ENCODE data around the gene BMF.

BMF gene

GRCh38 chr15:40072216-40072990, 36.3 kb downstream of the BMF start:
- WGBS, result 95% methylated on average over 33 of the region's 34 CpGs

GRCh38 chr15:40070608-40071218, 38.0 kb downstream of the BMF start:
- Histone ChIP-seq H2BK120ac (ENCODE audit: low read depth, low read length) (no peak overlapping the region), H3K79me1 (replicated peaks; ENCODE audit: low read length, poor library complexity, severe bottlenecking) (no peaks in the 10 kb centered on the region), H3K27ac (ENCODE audit: low read length, poor library complexity, severe bottlenecking) (no peak overlapping the region), H4K8ac (ENCODE audit: low read length) (no peak overlapping the region), H2AK5ac (ENCODE audit: low read length, severe bottlenecking) (no peak overlapping the region), H3K4me2 (ENCODE audit: low read length, poor library complexity, severe bottlenecking) (no peak overlapping the region), H2AFZ (ENCODE audit: low read depth, low read length) (no peak overlapping the region), H3K9ac (ENCODE audit: low read length) (no peak overlapping the region), H3K4ac (ENCODE audit: low read depth in 1 of 2, low read length in 2 of 2) (no peak overlapping the region), H3K18ac (ENCODE audit: low read depth in 1 of 2, low read length in 2 of 2) (no peak overlapping the region), H3K14ac (ENCODE audit: low read length in 2 of 2) (no peak overlapping the region), H3K4me3 (ENCODE audit: insufficient read depth in 1 of 2, low read depth in 1 of 2, low read length in 2 of 2) (no peak overlapping the region), H3K23ac (ENCODE audit: low read length in 2 of 2) (no peak overlapping the region), H2BK15ac (ENCODE audit: low read depth, poor library complexity, severe bottlenecking) (no peak overlapping the region), H4K91ac (ENCODE audit: low read length) (no peak overlapping the region), H3K9me3 (ENCODE audit: control insufficient read depth, low read length) (no peaks in the 10 kb centered on the region), H3K4me1 (ENCODE audit: control insufficient read depth, insufficient read depth, low read depth, low read length) (peaks cover 25% of the 10 kb centered on the region), H3K27me3 (ENCODE audit: control insufficient read depth in 1 of 2, insufficient read depth in 1 of 2, low read length in 2 of 2) (no peaks in the 10 kb centered on the region), H3K36me3 (ENCODE audit: control insufficient read depth in 1 of 2, insufficient read depth in 2 of 2, low read depth in 1 of 2, low read length in 2 of 2) (no peaks in the 10 kb centered on the region), H2BK12ac (ENCODE audit: low read length in 2 of 2) (no peak overlapping the region), H2BK5ac (ENCODE audit: low read depth, low read length, poor library complexity, severe bottlenecking) (peak overlapping the region; percentile 75)
- DNase-seq, result no peak
- WGBS, result 93% methylated on average over 7 of the region's 8 CpGs

More at GRCh38 chr15:40072216-40072990, 36.3 kb downstream of the BMF start:
- H4K8ac ChIP-seq (ENCODE audit: low read length), result peak overlapping the region; percentile 19
- H2BK120ac ChIP-seq (ENCODE audit: low read depth, low read length), result no peak overlapping the region
- H3K4me1 ChIP-seq (ENCODE audit: control insufficient read depth, insufficient read depth, low read depth, low read length), result peaks cover 28% of the 10 kb centered on the region
- H2AFZ ChIP-seq (ENCODE audit: low read depth, low read length), result no peak overlapping the region
- no peak for DNase-seq
- H3K23ac ChIP-seq (ENCODE audit: low read length in 2 of 2), result no peak overlapping the region
- H3K18ac ChIP-seq (ENCODE audit: low read depth in 1 of 2, low read length in 2 of 2), result peak overlapping the region in 1 of 2 experiments; percentile 6
- no peaks in the 10 kb centered on the region for H3K36me3 ChIP-seq (ENCODE audit: control insufficient read depth in 1 of 2, insufficient read depth in 2 of 2, low read depth in 1 of 2, low read length in 2 of 2)
- peak overlapping the region; percentile 37 for H4K91ac ChIP-seq (ENCODE audit: low read length)
- H3K4me2 ChIP-seq (ENCODE audit: low read length, poor library complexity, severe bottlenecking), result no peak overlapping the region
- no peak overlapping the region for H2BK5ac ChIP-seq (ENCODE audit: low read depth, low read length, poor library complexity, severe bottlenecking)
- no peaks in the 10 kb centered on the region for H3K27me3 ChIP-seq (ENCODE audit: control insufficient read depth in 1 of 2, insufficient read depth in 1 of 2, low read length in 2 of 2)
- H2BK15ac ChIP-seq (ENCODE audit: low read depth, poor library complexity, severe bottlenecking), result peak overlapping the region; percentile 86
- H3K14ac ChIP-seq (ENCODE audit: low read length in 2 of 2), result no peak overlapping the region
- no peaks in the 10 kb centered on the region for H3K79me1 ChIP-seq (replicated peaks; ENCODE audit: low read length, poor library complexity, severe bottlenecking)
- peak overlapping the region in 1 of 2 experiments; percentile 42 for H3K4ac ChIP-seq (ENCODE audit: low read depth in 1 of 2, low read length in 2 of 2)
- H2AK5ac ChIP-seq (ENCODE audit: low read length, severe bottlenecking), result peak overlapping the region; percentile 47
- H3K9me3 ChIP-seq (ENCODE audit: control insufficient read depth, low read length), result no peaks in the 10 kb centered on the region
- H2BK12ac ChIP-seq (ENCODE audit: low read length in 2 of 2), result peak overlapping the region; percentile 18 to 65
- H3K27ac ChIP-seq (ENCODE audit: low read length, poor library complexity, severe bottlenecking), result no peak overlapping the region
- H3K4me3 ChIP-seq (ENCODE audit: insufficient read depth in 1 of 2, low read depth in 1 of 2, low read length in 2 of 2), result no peak overlapping the region
- H3K9ac ChIP-seq (ENCODE audit: low read length), result no peak overlapping the region

- H3K79me1 ChIP-seq (replicated peaks; ENCODE audit: low read length, poor library complexity, severe bottlenecking), result no peaks in the 10 kb centered on the region
- peak overlapping the region; percentile 68 for H2BK120ac ChIP-seq (ENCODE audit: low read depth, low read length)
- peak overlapping the region; percentile 77 for H2BK5ac ChIP-seq (ENCODE audit: low read depth, low read length, poor library complexity, severe bottlenecking)
- no peak overlapping the region for H3K14ac ChIP-seq (ENCODE audit: low read length in 2 of 2)
- no peak overlapping the region for H3K27ac ChIP-seq (ENCODE audit: low read length, poor library complexity, severe bottlenecking)
- H3K9ac ChIP-seq (ENCODE audit: low read length), result no peak overlapping the region
- peak overlapping the region; percentile 95 for H2AK5ac ChIP-seq (ENCODE audit: low read length, severe bottlenecking)
- no peak overlapping the region for H2AFZ ChIP-seq (ENCODE audit: low read depth, low read length)
- no peak overlapping the region for H3K23ac ChIP-seq (ENCODE audit: low read length in 2 of 2)
- WGBS, result 89% methylated on average over 3 of the region's 5 CpGs
- peak overlapping the region; percentile 37 to 64 for H3K18ac ChIP-seq (ENCODE audit: low read depth in 1 of 2, low read length in 2 of 2)
- H2BK15ac ChIP-seq (ENCODE audit: low read depth, poor library complexity, severe bottlenecking), result peak overlapping the region; percentile 86
- H4K8ac ChIP-seq (ENCODE audit: low read length), result no peak overlapping the region
- H3K27me3 ChIP-seq (ENCODE audit: control insufficient read depth in 1 of 2, insufficient read depth in 1 of 2, low read length in 2 of 2), result no peaks in the 10 kb centered on the region
- H3K4me2 ChIP-seq (ENCODE audit: low read length, poor library complexity, severe bottlenecking), result no peak overlapping the region
- H4K91ac ChIP-seq (ENCODE audit: low read length), result peak overlapping the region; percentile 56
- H3K4ac ChIP-seq (ENCODE audit: low read depth in 1 of 2, low read length in 2 of 2), result peak overlapping the region in 1 of 2 experiments; percentile 73
- no peak for DNase-seq
- no peak overlapping the region for H3K4me3 ChIP-seq (ENCODE audit: insufficient read depth in 1 of 2, low read depth in 1 of 2, low read length in 2 of 2)
- no peaks in the 10 kb centered on the region for H3K36me3 ChIP-seq (ENCODE audit: control insufficient read depth in 1 of 2, insufficient read depth in 2 of 2, low read depth in 1 of 2, low read length in 2 of 2)
- H3K4me1 ChIP-seq (ENCODE audit: control insufficient read depth, insufficient read depth, low read depth, low read length), result peaks cover 21% of the 10 kb centered on the region
- H2BK12ac ChIP-seq (ENCODE audit: low read length in 2 of 2), result peak overlapping the region; percentile 32 to 87
- no peaks in the 10 kb centered on the region for H3K9me3 ChIP-seq (ENCODE audit: control insufficient read depth, low read length)
These were observed 38.5 kb downstream of the BMF start for GRCh38 chr15:40070166-40070557.
